Measurements from ENCODE around the gene LCE1E. TPM values are rescaled to one million over a fixed set of nuclear protein-coding genes. Genes with fewer than 3 reads are reported as not detected.

Gene LCE1E
- polyA plus RNA-seq (ENCODE audit: insufficient read length in 4 of 4): not detected

- DNase-seq (ENCODE audit: low read depth in 4 of 4, low spot score in 3 of 4): no peak
Observed at GRCh38 chr1:152786077-152786476, at the start of gene LCE1E. Gene LCE1E (plus strand): TSS chr1:152786257. CDS start chr1:152787300, 1,043 bp downstream.

- DNase-seq (ENCODE audit: low read depth in 4 of 4, low spot score in 3 of 4): no peak
Observed at GRCh38 chr1:152737997-152738396, 48.1 kb upstream of the LCE1E start.

GRCh38 chr1:152739841-152740240 is 46.2 kb upstream of the LCE1E start:
- DNase-seq (ENCODE audit: low read depth in 4 of 4, low spot score in 3 of 4): no peak

GRCh38 chr1:152741656-152742055 is 44.4 kb upstream of the LCE1E start:
- DNase-seq (ENCODE audit: low read depth in 4 of 4, low spot score in 3 of 4): no peak

- no peak for DNase-seq (ENCODE audit: low read depth in 4 of 4, low spot score in 3 of 4)
Observed at GRCh38 chr1:152743371-152744145, 42.5 kb upstream of the LCE1E start.

GRCh38 chr1:152745289-152745704 is 40.8 kb upstream of the LCE1E start:
- DNase-seq (ENCODE audit: low read depth in 4 of 4, low spot score in 3 of 4): no peak

- no peak for DNase-seq (ENCODE audit: low read depth in 4 of 4, low spot score in 3 of 4)
Observed at GRCh38 chr1:152745765-152746444, 40.2 kb upstream of the LCE1E start.

GRCh38 chr1:152747831-152748230 is 38.2 kb upstream of the LCE1E start:
- no peak for DNase-seq (ENCODE audit: low read depth in 4 of 4, low spot score in 3 of 4)

GRCh38 chr1:152752225-152752624 is 33.8 kb upstream of the LCE1E start:
- no peak for DNase-seq (ENCODE audit: low read depth in 4 of 4, low spot score in 3 of 4)

GRCh38 chr1:152753586-152753985 is 32.5 kb upstream of the LCE1E start:
- DNase-seq (ENCODE audit: low read depth in 4 of 4, low spot score in 3 of 4): no peak

- no peak for DNase-seq (ENCODE audit: low read depth in 4 of 4, low spot score in 3 of 4)
Observed at GRCh38 chr1:152756872-152757271, 29.2 kb upstream of the LCE1E start.

- no peak for DNase-seq (ENCODE audit: low read depth in 4 of 4, low spot score in 3 of 4)
Observed at GRCh38 chr1:152757747-152758146, 28.3 kb upstream of the LCE1E start, which contains the start of gene KPRP. Gene KPRP (plus strand): TSS chr1:152758025. CDS start chr1:152759589, 1,564 bp downstream.

- no peak for DNase-seq (ENCODE audit: low read depth in 4 of 4, low spot score in 3 of 4)
Observed at GRCh38 chr1:152758636-152759035, 27.4 kb upstream of the LCE1E start.

- no peak for DNase-seq (ENCODE audit: low read depth in 4 of 4, low spot score in 3 of 4)
Observed at GRCh38 chr1:152759453-152760173, 26.4 kb upstream of the LCE1E start.

- DNase-seq (ENCODE audit: low read depth in 4 of 4, low spot score in 3 of 4): no peak
Observed at GRCh38 chr1:152760551-152761190, 25.4 kb upstream of the LCE1E start.

GRCh38 chr1:152761609-152762213 is 24.3 kb upstream of the LCE1E start:
- DNase-seq (ENCODE audit: low read depth in 4 of 4, low spot score in 3 of 4): no peak

GRCh38 chr1:152768847-152769533 is 17.1 kb upstream of the LCE1E start:
- no peak for DNase-seq (ENCODE audit: low read depth in 4 of 4, low spot score in 3 of 4)

- DNase-seq (ENCODE audit: low read depth in 4 of 4, low spot score in 3 of 4): no peak
Observed at GRCh38 chr1:152770411-152770810, 15.6 kb upstream of the LCE1E start.

GRCh38 chr1:152774875-152775274 is 11.2 kb upstream of the LCE1E start, which contains the start of gene LCE1F:
Gene LCE1F (plus strand): TSS chr1:152775140. CDS start chr1:152776372, 1,232 bp downstream.
- no peak for DNase-seq (ENCODE audit: low read depth in 4 of 4, low spot score in 3 of 4)

- DNase-seq (ENCODE audit: low read depth in 4 of 4, low spot score in 3 of 4): no peak
Observed at GRCh38 chr1:152776361-152776760, 9.7 kb upstream of the LCE1E start.

Data from right renal pelvis (tissue), 4 donors.